Muscle of leg (tissue), 11 donors: ENCODE results near the gene FBXL17. TPM values are rescaled to one million over a fixed set of nuclear protein-coding genes. Genes with fewer than 3 reads are reported as not detected.

ENCODE experiments used
- DNase-seq: peaks from one replicate; pipeline ENCODE4 v3.0.0; 2013
- H3K27ac ChIP-seq: one replicate; pipeline ENCODE4 v1.5.1; 2013; ENCODE audit warnings: mild to moderate bottlenecking, low read length, control low read depth
- H3K27me3 ChIP-seq: one replicate; pipeline ENCODE4 v1.6.1; 2013; ENCODE audit warnings: low read length; ENCODE audit not compliant: control insufficient read depth, insufficient read depth
- H3K36me3 ChIP-seq: one replicate; pipeline ENCODE4 v1.6.1; 2013; ENCODE audit warnings: low read length; ENCODE audit not compliant: control insufficient read depth, insufficient read depth
- H3K4me1 ChIP-seq: one replicate; pipeline ENCODE4 v1.6.1; 2013; ENCODE audit warnings: low read length; ENCODE audit not compliant: control insufficient read depth, insufficient read depth
- H3K4me3 ChIP-seq: one replicate; pipeline ENCODE4 v1.5.1; 2013; ENCODE audit warnings: low read length, control low read depth
- H3K9me3 ChIP-seq: replicated peaks from 2 replicates; pipeline ENCODE4 v1.6.1; 2013; ENCODE audit warnings: low read depth, low read length; ENCODE audit not compliant: control insufficient read depth
- WGBS: methylation state at CpG from one replicate; pipeline ENCODE4 v1.1.5; 2013; ENCODE audit warnings: missing lambda C conversion rate; ENCODE audit not compliant: insufficient coverage; 5-methylcytosine and 5-hydroxymethylcytosine counted together
- polyA plus RNA-seq, 8 donors: library from polyadenylated mRNA; unstranded; fragments of 120-200 nt; gene quantifications; one replicate each; pipeline versions ENCODE4 v1.2.1 to v1.2.3, GENCODE V29; 2013; ENCODE audit warnings: inconsistent platforms in 1 of 8, low replicate concordance in 1 of 8; ENCODE audit not compliant: insufficient read length in 8 of 8, insufficient read depth in 1 of 8
- total RNA-seq: library from RNA; stranded (reverse); fragments of 120-200 nt; gene quantifications from one replicate; pipeline ENCODE4 v1.2.4, GENCODE V29; 2013

Gene FBXL17
- total and polyA plus RNA-seq, 9 donors: 14.6 to 23.7 (median 19.4) TPM

GRCh38 chr5:108233617-108234155 is 148.2 kb downstream of the FBXL17 start:
- DNase-seq: no peak
- Histone ChIP-seq H3K27me3 (no peaks in the 10 kb centered on the region), H3K4me1 (no peaks in the 10 kb centered on the region), H3K9me3 (peaks cover 2% of the 10 kb centered on the region), H3K4me3 (no peak overlapping the region), H3K36me3 (no peaks in the 10 kb centered on the region), H3K27ac (no peak overlapping the region)
- WGBS: no CpG with 5 or more reads among the region's 3 CpGs

GRCh38 chr5:108232805-108233204 is 149.1 kb downstream of the FBXL17 start:
- Histone ChIP-seq H3K9me3 (peaks cover 2% of the 10 kb centered on the region), H3K27ac (no peak overlapping the region), H3K4me1 (no peaks in the 10 kb centered on the region), H3K27me3 (no peaks in the 10 kb centered on the region), H3K36me3 (no peaks in the 10 kb centered on the region), H3K4me3 (no peak overlapping the region)
- no peak for DNase-seq

GRCh38 chr5:108222011-108222410 is 159.9 kb downstream of the FBXL17 start:
- no peaks in the 10 kb centered on the region for H3K4me1 ChIP-seq
- H3K27me3 ChIP-seq: no peaks in the 10 kb centered on the region
- no peaks in the 10 kb centered on the region for H3K36me3 ChIP-seq
- H3K27ac ChIP-seq: no peak overlapping the region
- H3K4me3 ChIP-seq: no peak overlapping the region
- DNase-seq: no peak
- H3K9me3 ChIP-seq: no peaks in the 10 kb centered on the region

GRCh38 chr5:108220834-108221233 is 161.1 kb downstream of the FBXL17 start:
- Histone ChIP-seq H3K9me3 (no peaks in the 10 kb centered on the region), H3K27ac (no peak overlapping the region), H3K27me3 (no peaks in the 10 kb centered on the region), H3K4me1 (no peaks in the 10 kb centered on the region), H3K4me3 (no peak overlapping the region), H3K36me3 (no peaks in the 10 kb centered on the region)
- no CpG with 5 or more reads among the region's 1 CpG for WGBS
- no peak for DNase-seq

DNA sequence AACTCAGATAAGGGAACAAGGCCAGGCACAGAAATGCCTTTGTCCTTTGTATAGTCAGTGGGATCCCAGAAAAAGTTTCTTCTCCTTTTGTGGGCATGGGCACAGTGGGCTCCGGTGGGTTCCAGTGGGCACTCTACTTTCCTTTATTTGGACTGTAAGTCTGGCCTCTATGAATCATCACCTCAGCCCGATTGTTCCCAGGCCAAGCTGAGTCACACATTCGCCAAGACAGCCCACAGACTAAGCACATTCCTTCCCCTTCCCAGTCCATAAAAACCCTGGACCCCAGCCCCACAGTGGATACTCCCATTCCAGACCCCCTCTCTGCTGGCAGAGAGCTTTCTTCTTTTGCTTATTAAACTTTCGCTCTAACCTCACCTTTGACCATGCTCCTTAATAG is 165.0 kb downstream of the FBXL17 start:
- H3K27ac ChIP-seq: no peak overlapping the region
- no peaks in the 10 kb centered on the region for H3K36me3 ChIP-seq
- H3K9me3 ChIP-seq: peaks cover 2% of the 10 kb centered on the region
- no peaks in the 10 kb centered on the region for H3K27me3 ChIP-seq
- H3K4me1 ChIP-seq: no peaks in the 10 kb centered on the region
- no peak for DNase-seq
- H3K4me3 ChIP-seq: no peak overlapping the region
- WGBS: 69% methylated on average over 2 of the region's 4 CpGs

GRCh38 chr5:108214857-108215256 is 167.0 kb downstream of the FBXL17 start:
- H3K27ac ChIP-seq: no peak overlapping the region
- no peak for DNase-seq
- H3K9me3 ChIP-seq: peaks cover 2% of the 10 kb centered on the region
- H3K27me3 ChIP-seq: no peaks in the 10 kb centered on the region
- H3K4me1 ChIP-seq: no peaks in the 10 kb centered on the region
- no peaks in the 10 kb centered on the region for H3K36me3 ChIP-seq
- no peak overlapping the region for H3K4me3 ChIP-seq

- Histone ChIP-seq H3K9me3 (peaks cover 2% of the 10 kb centered on the region), H3K4me1 (no peaks in the 10 kb centered on the region), H3K27me3 (no peaks in the 10 kb centered on the region), H3K27ac (no peak overlapping the region), H3K36me3 (no peaks in the 10 kb centered on the region), H3K4me3 (no peak overlapping the region)
- DNase-seq: no peak
- no CpG with 5 or more reads among the region's 3 CpGs for WGBS
Observed at GRCh38 chr5:108212775-108213346, 169.0 kb downstream of the FBXL17 start.

DNA sequence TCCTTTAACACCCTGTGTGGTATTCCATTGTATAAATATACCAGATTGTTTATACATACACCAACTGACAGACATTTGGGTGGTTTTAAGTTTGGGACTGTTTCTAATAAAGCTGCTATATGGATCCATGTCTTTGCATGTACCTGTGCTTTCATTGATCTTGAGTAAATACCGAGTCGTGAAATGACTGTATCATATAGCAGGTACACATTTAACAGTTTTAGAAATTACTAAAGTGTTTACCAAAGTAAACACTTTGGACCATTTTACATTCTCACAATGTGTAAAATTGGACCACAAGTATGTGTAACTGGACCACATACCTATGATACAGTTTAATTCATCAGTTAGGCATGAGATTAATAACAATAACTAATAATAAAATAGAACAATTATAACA is 175.2 kb downstream of the FBXL17 start:
- DNase-seq: no peak
- Histone ChIP-seq H3K4me1 (no peaks in the 10 kb centered on the region), H3K27ac (no peak overlapping the region), H3K4me3 (no peak overlapping the region), H3K36me3 (no peaks in the 10 kb centered on the region), H3K9me3 (no peaks in the 10 kb centered on the region), H3K27me3 (no peaks in the 10 kb centered on the region)
- WGBS: no CpG with 5 or more reads among the region's 2 CpGs

DNA sequence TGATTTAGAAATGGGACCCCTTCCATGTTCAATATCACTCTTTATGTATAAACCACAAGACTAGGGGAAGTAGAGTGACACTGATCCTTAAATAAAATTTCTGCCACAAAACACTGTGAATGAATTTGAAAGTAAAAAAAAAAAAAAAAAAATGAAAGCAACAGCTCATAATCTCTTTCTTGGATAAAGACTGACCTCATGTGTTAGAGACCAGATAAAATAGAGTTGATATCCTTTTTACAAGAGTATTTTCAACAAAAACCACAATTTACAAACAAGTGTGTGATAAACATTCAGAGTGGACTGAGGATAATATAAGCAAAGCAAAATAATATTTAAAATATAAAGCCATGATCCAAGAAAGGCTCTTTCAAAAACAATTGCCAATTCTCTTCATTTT is 180.2 kb downstream of the FBXL17 start:
- Histone ChIP-seq H3K27me3 (no peaks in the 10 kb centered on the region), H3K27ac (no peak overlapping the region), H3K9me3 (no peaks in the 10 kb centered on the region), H3K4me3 (no peak overlapping the region), H3K36me3 (no peaks in the 10 kb centered on the region), H3K4me1 (no peaks in the 10 kb centered on the region)
- DNase-seq: no peak

DNA sequence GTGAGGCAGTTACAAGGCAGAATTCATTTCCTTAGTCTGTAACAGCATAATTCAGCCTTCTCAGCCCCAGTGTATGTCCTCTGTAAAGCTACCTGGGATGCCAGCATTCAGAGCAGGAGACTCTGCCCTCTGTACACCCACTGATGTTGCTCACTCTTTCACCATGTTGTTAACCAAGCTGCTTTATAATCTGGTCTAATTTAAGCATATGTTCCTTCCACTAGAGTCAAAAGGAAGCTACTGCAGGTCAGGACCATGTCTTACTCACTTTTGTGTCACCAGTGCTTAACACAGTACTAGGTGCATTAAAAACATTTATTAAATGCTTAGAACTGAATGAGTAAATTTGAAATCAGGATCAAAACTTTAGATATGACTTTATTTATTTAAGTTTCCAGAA is 185.6 kb downstream of the FBXL17 start:
- DNase-seq: no peak

More for the DNA sequence above, 185.6 kb downstream of the FBXL17 start:
- H3K4me1 ChIP-seq: no peaks in the 10 kb centered on the region
- H3K27me3 ChIP-seq: no peaks in the 10 kb centered on the region
- H3K36me3 ChIP-seq: no peaks in the 10 kb centered on the region
- no peak overlapping the region for H3K4me3 ChIP-seq
- H3K27ac ChIP-seq: no peak overlapping the region
- H3K9me3 ChIP-seq: no peaks in the 10 kb centered on the region
